ENCODE data around the gene CBLC. TPM values are rescaled to one million over a fixed set of nuclear protein-coding genes. Genes with fewer than 3 reads are reported as not detected.

CBLC gene
- polyA plus RNA-seq, 6 donors from 2014 or later = not detected

- DNase-seq = no peak
- Mint-ChIP-seq H3K27ac (peak overlapping the region in 2 of 6 donors; percentile 65 to 69), H3K4me1 (peaks cover 12 to 45% (median 36%) of the 10 kb centered on the region in 3 donors), H3K4me3 (peak overlapping the region in 1 of 8 donors; percentile 30), H3K36me3 (no peaks in the 10 kb centered on the region), H3K9me3 (no peaks in the 10 kb centered on the region), H3K27me3 (no peaks in the 10 kb centered on the region)
- ATAC-seq (ENCODE audit: low read depth in 2 of 2) = peak; percentile 12 to 24
These were observed 36.4 kb upstream of the CBLC start for GRCh38 chr19:44741258-44741731.

GRCh38 chr19:44741841-44742329 is 35.8 kb upstream of the CBLC start:
- peaks cover 18 to 49% (median 38%) of the 10 kb centered on the region in 3 donors for H3K4me1 Mint-ChIP-seq
- peak overlapping the region in 2 of 8 donors; percentile 12 to 50 for H3K4me3 Mint-ChIP-seq
- ATAC-seq (ENCODE audit: low read depth in 2 of 2) (peak; percentile 41 to 50), DNase-seq (no peak)
- no peaks in the 10 kb centered on the region for H3K36me3 Mint-ChIP-seq
- no peaks in the 10 kb centered on the region for H3K9me3 Mint-ChIP-seq
- H3K27me3 Mint-ChIP-seq = no peaks in the 10 kb centered on the region
- H3K27ac Mint-ChIP-seq = peak overlapping the region in 2 of 6 donors; percentile 28 to 81

DNA sequence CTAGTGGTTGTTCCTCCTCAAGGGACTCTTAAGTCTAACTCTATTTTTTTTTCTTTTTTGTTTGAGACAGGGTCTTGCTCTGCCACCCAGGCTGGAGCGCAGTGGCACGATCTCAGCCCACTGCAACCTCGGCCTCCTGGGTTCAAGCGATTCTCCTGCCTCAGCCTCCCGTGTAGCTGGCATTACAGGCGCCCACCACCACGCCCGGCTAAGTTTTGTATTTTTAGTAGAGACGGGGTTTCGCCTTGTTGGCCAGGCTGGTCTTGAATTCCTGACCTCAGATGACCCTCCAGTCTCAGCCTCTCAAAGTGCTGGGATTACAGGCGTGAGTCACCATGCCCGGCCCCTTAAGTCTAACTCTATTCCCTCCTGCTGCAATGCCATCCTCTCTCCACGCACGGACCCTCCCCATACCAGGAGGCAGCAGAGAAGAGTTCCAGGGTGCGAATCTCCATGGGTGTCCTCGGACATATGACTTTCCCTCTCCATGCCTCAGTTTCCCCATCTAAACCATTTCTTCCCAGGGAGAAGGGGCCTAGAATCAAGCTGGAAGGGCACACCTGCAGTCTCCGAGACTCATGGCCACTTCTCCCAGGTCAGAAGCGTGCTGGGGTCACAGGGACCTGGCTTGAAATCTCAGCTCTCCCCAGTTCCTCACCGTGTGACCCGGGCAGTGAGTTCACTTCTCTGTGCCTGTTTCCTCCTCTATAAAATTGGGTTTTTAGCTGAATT is 35.2 kb upstream of the CBLC start:
- peak overlapping the region in 2 of 8 donors; percentile 12 to 50 for H3K4me3 Mint-ChIP-seq
- no peaks in the 10 kb centered on the region for H3K9me3 Mint-ChIP-seq
- peak overlapping the region in 3 of 6 donors; percentile 28 to 81 (median 76) for H3K27ac Mint-ChIP-seq
- no peaks in the 10 kb centered on the region for H3K36me3 Mint-ChIP-seq
- H3K27me3 Mint-ChIP-seq = no peaks in the 10 kb centered on the region
- ATAC-seq (ENCODE audit: low read depth in 2 of 2) (no peak), DNase-seq (no peak)
- H3K4me1 Mint-ChIP-seq = peaks cover 24 to 49% (median 40%) of the 10 kb centered on the region in 3 donors

DNA sequence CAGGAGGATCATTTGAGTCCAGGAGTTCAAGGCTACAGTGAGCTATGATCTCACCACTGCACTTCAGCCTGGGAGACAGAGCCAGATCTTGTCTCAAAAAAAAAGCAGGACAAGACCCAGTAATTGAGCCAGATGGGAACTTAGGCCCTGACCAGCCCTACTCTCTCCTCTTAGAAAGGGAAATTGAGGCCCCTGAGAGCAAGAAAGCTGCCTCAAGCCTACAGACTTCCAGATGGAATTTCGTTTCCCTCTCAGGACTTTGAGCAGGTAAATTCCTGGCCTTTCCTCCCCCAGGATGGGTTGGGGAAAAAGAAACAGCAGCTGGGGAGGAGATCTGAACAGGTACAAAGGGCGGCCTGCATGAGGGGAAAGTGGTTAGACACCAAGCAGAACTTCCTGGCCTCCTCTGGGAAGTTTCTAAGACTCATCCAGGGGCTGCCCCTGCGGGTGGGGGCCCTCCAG is 32.8 kb upstream of the CBLC start:
- ATAC-seq (ENCODE audit: low read depth in 2 of 2) = no peak

GRCh38 chr19:44745341-44745831 is 32.3 kb upstream of the CBLC start:
- Mint-ChIP-seq H3K36me3 (no peaks in the 10 kb centered on the region), H3K9me3 (no peaks in the 10 kb centered on the region), H3K4me3 (peak overlapping the region in 7 of 8 donors; percentile 33 to 95 (median 73)), H3K4me1 (peaks cover 48 to 65% (median 49%) of the 10 kb centered on the region in 3 donors), H3K27me3 (no peaks in the 10 kb centered on the region), H3K27ac (peak overlapping the region in 5 of 6 donors; percentile 57 to 94 (median 93))
- DNase-seq = no peak
- ATAC-seq (ENCODE audit: low read depth in 2 of 2) = no peak

More for the DNA sequence above, 32.8 kb upstream of the CBLC start:
- Mint-ChIP-seq H3K4me3 (peak overlapping the region in 4 of 8 donors; percentile 3 to 66 (median 34)), H3K27me3 (no peaks in the 10 kb centered on the region), H3K36me3 (no peaks in the 10 kb centered on the region), H3K27ac (peak overlapping the region in 4 of 6 donors; percentile 32 to 84 (median 58)), H3K4me1 (peaks cover 43 to 63% (median 44%) of the 10 kb centered on the region in 3 donors), H3K9me3 (no peaks in the 10 kb centered on the region)
- DNase-seq = no peak

DNA sequence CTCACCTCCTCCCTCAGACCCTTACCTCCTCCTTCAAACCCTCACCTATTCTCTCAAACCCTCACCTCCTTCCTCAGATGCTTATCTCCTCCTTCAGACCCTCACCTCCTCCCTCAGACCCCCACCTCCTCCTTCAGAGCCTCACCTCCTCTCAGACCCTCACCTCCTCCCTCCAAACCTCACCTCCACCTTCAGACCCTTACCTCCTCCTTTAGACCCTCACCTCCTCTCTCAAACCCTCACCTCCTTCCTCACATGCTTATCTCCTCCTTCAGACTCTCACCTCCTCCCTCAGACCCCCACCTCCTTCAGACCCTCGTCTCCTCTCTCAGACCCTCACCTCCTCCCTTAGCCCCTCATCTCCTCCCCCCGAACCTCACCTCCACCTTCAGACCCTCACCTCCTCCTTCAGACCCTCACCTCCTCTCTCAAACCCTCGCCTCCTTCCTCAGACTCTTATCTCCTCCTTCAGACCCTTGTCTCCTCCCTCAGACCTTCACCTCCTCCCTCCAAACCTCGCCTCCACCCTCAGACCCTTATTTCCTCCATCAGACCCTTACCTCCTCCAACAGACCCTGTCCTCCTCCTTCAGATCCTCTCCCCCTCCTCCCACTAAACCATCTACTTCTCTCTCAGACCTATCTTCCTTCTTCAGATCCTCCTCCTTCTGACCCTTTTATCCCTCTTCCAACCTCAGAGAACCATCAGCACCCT is 31.6 kb upstream of the CBLC start:
- H3K27me3 Mint-ChIP-seq = no peaks in the 10 kb centered on the region
- DNase-seq (no peak), ATAC-seq (ENCODE audit: low read depth in 2 of 2) (no peak)
- H3K36me3 Mint-ChIP-seq = no peaks in the 10 kb centered on the region
- H3K4me1 Mint-ChIP-seq = peaks cover 55 to 70% (median 56%) of the 10 kb centered on the region in 3 donors
- peak overlapping the region; percentile 40 to 95 (median 75) for H3K4me3 Mint-ChIP-seq
- H3K27ac Mint-ChIP-seq = peak overlapping the region; percentile 90 to 97 (median 93)
- H3K9me3 Mint-ChIP-seq = no peaks in the 10 kb centered on the region

DNA sequence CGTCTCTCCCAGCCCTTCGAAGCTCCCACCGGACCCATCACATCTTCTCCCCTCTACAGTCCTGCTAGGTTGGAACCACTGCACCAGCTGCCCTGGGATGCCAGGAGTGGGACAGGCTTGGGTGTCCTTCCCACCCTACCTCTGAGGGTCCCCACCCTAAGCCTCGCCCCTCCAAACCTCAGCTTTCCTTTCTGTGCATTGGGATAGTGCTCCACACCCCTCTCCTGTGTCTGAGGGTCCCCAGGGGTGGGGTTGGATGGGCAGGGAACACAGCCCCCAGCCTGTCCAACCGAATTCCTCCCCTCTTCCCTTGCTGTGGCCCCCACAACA is 31.1 kb upstream of the CBLC start:
- no peaks in the 10 kb centered on the region for H3K27me3 Mint-ChIP-seq
- H3K4me3 Mint-ChIP-seq = peak overlapping the region; percentile 76 to 96 (median 88)
- H3K9me3 Mint-ChIP-seq = no peaks in the 10 kb centered on the region
- H3K36me3 Mint-ChIP-seq = no peaks in the 10 kb centered on the region
- peaks cover 57 to 70% (median 61%) of the 10 kb centered on the region in 3 donors for H3K4me1 Mint-ChIP-seq
- peak overlapping the region; percentile 90 to 97 (median 93) for H3K27ac Mint-ChIP-seq
- ATAC-seq (ENCODE audit: low read depth in 2 of 2) = no peak
- DNase-seq = no peak

DNA sequence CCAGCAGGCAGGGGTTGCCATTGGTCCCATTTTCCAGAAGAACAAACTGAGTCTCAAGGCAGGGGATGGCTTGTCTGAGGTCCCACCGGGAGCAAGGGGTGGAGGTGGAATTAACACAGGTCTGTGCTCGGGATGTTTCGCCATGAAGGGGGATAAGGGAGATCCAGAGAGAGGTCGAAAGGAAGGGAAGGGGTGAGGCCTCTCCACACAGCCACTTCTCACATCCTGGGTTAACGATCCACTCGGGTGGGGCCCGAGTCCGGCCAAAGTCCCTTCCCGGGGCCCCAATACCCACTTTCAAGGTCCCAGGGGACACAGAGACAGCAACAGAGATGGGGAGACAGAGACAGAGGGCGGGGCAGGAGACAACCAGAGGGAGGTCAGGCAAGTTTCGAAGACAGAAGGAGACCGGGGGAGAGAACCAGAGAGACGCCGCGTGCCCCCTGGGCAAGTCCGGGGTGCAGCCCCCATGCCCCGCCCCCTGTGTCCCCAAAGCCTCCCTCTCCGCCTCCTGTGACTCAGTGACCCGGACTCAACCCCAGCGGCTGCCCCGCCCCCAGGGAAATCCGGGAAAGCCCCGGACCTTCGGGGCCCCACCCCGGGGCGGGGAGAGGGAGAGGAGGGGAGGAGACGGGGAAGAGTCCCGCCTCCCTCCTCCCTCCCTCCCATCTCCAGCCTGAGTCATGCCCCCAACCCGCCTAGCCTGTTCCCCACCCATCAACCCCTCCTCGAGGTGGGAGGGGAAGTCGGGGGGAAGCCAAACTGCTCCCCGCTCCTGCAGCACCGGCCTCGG is 30.5 kb upstream of the CBLC start:
- ATAC-seq (ENCODE audit: low read depth in 2 of 2) (peak; percentile 34 to 36), DNase-seq (peak; percentile 68)
- Mint-ChIP-seq H3K9me3 (no peaks in the 10 kb centered on the region), H3K36me3 (no peaks in the 10 kb centered on the region), H3K4me1 (peaks cover 57 to 71% (median 67%) of the 10 kb centered on the region in 3 donors), H3K27ac (peak overlapping the region; percentile 93 to 99 (median 97)), H3K27me3 (no peaks in the 10 kb centered on the region), H3K4me3 (peak overlapping the region; percentile 88 to 97 (median 94))

GRCh38 chr19:44747739-44748425 is 29.8 kb upstream of the CBLC start:
- no peaks in the 10 kb centered on the region for H3K27me3 Mint-ChIP-seq
- peak overlapping the region; percentile 88 to 97 (median 94) for H3K4me3 Mint-ChIP-seq
- DNase-seq (no peak), ATAC-seq (ENCODE audit: low read depth in 2 of 2) (peak; percentile 2 to 5)
- no peaks in the 10 kb centered on the region for H3K9me3 Mint-ChIP-seq
- peaks cover 60 to 71% (median 67%) of the 10 kb centered on the region in 3 donors for H3K4me1 Mint-ChIP-seq
- peak overlapping the region; percentile 93 to 99 (median 98) for H3K27ac Mint-ChIP-seq
- H3K36me3 Mint-ChIP-seq = no peaks in the 10 kb centered on the region

DNA sequence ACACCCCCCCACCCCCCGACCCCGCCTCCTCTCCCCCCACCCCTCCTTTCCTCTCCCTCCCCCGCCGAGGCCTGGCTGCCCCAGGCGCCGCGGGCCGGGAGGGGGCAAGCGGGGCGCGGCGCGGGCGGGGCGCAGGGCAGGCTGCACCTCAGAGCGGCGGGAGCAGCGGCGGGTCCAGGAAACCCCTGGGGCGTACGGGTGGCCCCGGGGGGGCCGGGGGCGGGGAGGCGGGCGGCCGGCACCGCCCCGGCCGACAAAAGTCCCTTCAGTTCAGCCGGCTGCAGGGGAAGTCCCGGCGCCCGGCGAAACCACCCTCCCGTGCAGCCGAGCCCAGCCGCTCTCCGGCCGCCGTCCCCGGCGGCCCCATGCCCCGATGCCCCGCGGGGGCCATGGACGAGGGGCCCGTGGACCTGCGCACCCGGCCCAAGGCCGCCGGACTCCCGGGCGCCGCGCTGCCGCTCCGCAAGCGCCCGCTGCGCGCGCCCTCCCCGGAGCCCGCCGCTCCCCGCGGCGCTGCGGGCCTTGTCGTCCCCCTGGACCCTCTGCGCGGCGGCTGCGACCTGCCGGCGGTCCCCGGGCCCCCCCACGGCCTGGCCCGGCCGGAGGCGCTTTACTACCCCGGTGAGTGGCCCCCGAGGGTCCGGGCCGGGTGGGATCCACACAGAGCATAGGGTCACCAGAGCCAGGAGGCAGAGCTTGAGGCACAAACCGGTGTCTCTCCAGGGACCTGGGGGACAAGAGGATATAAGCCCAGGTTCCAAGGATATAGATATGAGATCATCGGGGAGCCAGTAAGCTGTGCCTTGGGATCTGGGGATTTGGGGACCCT is 29.1 kb upstream of the CBLC start, which contains the start of gene BCL3:
Gene BCL3, plus strand, starts transcription at position 283 of the 829 bp plus-strand sequence. Its CDS starts 83 bp downstream, at position 366.
- no peaks in the 10 kb centered on the region for H3K9me3 Mint-ChIP-seq
- H3K27me3 Mint-ChIP-seq = no peaks in the 10 kb centered on the region
- DNase-seq (peak; percentile 82), ATAC-seq (ENCODE audit: low read depth in 2 of 2) (peak; percentile 53 to 55)
- no peaks in the 10 kb centered on the region for H3K36me3 Mint-ChIP-seq
- H3K27ac Mint-ChIP-seq = peak within 1 kb of the TSS; percentile 93 to 100 (median 99)
- H3K4me1 Mint-ChIP-seq = peaks cover 58 to 75% (median 72%) of the 10 kb centered on the region in 3 donors
- peak within 1 kb of the TSS; percentile 88 to 97 (median 94) for H3K4me3 Mint-ChIP-seq

DNA sequence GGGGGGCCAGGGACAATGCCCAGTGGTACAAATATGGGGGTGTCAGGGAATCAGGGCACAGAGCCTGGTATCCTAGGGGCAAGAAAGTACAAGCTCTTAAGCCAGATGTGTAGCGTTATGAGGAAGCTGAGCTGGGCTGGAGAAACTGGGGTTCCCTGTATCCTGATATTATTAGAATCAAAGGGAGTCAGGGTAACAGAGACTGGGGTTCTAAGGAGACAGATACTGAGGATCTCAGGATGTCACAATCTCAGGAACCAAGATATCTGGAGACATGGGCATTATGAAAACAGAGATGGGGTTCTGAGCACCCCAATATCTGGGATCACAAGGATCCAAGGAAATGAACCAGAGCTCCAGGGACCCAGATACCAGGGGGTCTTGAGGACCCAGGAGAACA is 28.4 kb upstream of the CBLC start:
- Mint-ChIP-seq H3K9me3 (no peaks in the 10 kb centered on the region), H3K4me3 (peak overlapping the region; percentile 83 to 95 (median 88)), H3K27me3 (no peaks in the 10 kb centered on the region), H3K36me3 (no peaks in the 10 kb centered on the region), H3K27ac (peak overlapping the region; percentile 93 to 100 (median 98)), H3K4me1 (peaks cover 62 to 80% (median 78%) of the 10 kb centered on the region in 3 donors)
- DNase-seq = no peak
- ATAC-seq (ENCODE audit: low read depth in 2 of 2) = no peak

Data from naive B cell (primary cell).